Breast epithelium (tissue), 4 donors: Measurements from ENCODE around the gene TRAPPC10. TPM values are rescaled to one million over a fixed set of nuclear protein-coding genes. Genes with fewer than 3 reads are reported as not detected.
A peak's percentile ranks its signal among the peaks of the same experiment; 100 is the strongest.

Source experiments
- DNase-seq, 2 donors: peaks; one replicate each; pipeline ENCODE4 v3.0.0-alpha.2; 2019; ENCODE audit warnings: low spot score in 2 of 2
- H3K27ac ChIP-seq, 2 donors: fragments of 200-600 bp; sonication (generic) in 1 of 2; one replicate each; pipeline ENCODE4 v1.5.1; 2016 to 2019; ENCODE audit warnings: mild to moderate bottlenecking in 1 of 2
- H3K27me3 ChIP-seq, 2 donors: fragments of 200-600 bp; sonication (generic) in 1 of 2; one replicate each; pipeline versions ENCODE4 v1.5.1 to v1.6.0; 2017 to 2019; ENCODE audit warnings: control low read depth in 1 of 2, mild to moderate bottlenecking in 1 of 2
- H3K36me3 ChIP-seq: fragments of 200-600 bp; one replicate; pipeline ENCODE4 v1.5.1; 2019
- H3K4me1 ChIP-seq, 2 donors: fragments of 200-600 bp; sonication (generic); one replicate each; pipeline ENCODE4 v1.5.1; 2016 to 2019; ENCODE audit warnings: control low read depth in 1 of 2
- H3K4me3 ChIP-seq, 3 donors: fragments of 200-600 bp; sonication (generic); 1 replicate in 2 of 3; 2 replicates in 1 of 3; pipeline ENCODE4 v1.5.1; 2016 to 2019; ENCODE audit warnings: mild to moderate bottlenecking in 3 of 3, moderate library complexity in 2 of 3
- H3K9me3 ChIP-seq, 2 donors: fragments of 200-600 bp; sonication (generic) in 1 of 2; one replicate each; pipeline ENCODE4 v1.5.1; 2016 to 2019; ENCODE audit warnings: control low read depth in 1 of 2
- POLR2A ChIP-seq: fragments of 450-650 bp; IDR thresholded peaks from one replicate; pipeline ENCODE4 v1.6.1; 2016; ENCODE audit warnings: antibody characterized with exemption, mild to moderate bottlenecking, moderate library complexity
- POLR2AphosphoS5 ChIP-seq, 3 donors: sonication (generic); formaldehyde crosslinking; IDR thresholded peaks; one replicate each; pipeline ENCODE4 v1.6.1; 2017; ENCODE audit warnings: antibody characterized with exemption in 3 of 3
- intact Hi-C: fragments of 100-400 bp; cut with DNase I; formaldehyde crosslinking; loops from one replicate; pipeline ENCODE4 v1.15.1; 2023; ENCODE audit warnings: low total_unique reads
- total RNA-seq, 3 donors: library from RNA; depleted of rRNA; stranded (reverse); fragments of >200 nt; gene quantifications; one replicate each; pipeline ENCODE4 v1.1.0, GENCODE V29; 2016
- TF ChIP-seq, protein P1 (sequence below), 3 donors: fragments of 450-650 bp; IDR thresholded peaks; one replicate each; pipeline ENCODE4 v1.5.1; 2016 to 2017; ENCODE audit warnings: antibody characterized with exemption in 3 of 3, mild to moderate bottlenecking in 3 of 3, moderate library complexity in 3 of 3

The TRAPPC10 gene
- total RNA-seq, 3 donors from 2014 or later, result 27.4 to 35.0 (median 31.1) TPM

- no peaks in the 10 kb centered on the region for H3K4me1 ChIP-seq
- DNase-seq, result no peak
Observed at GRCh38 chr21:43991447-43991991, 20.6 kb upstream of the TRAPPC10 start.

GRCh38 chr21:43992121-43992520 lies 20.0 kb upstream of the TRAPPC10 start:
- Histone ChIP-seq H3K4me3 (peak overlapping the region in 2 of 3 donors; percentile 34 to 59), H3K9me3 (no peaks in the 10 kb centered on the region), H3K27me3 (no peaks in the 10 kb centered on the region), H3K36me3 (no peaks in the 10 kb centered on the region), H3K4me1 (no peaks in the 10 kb centered on the region), H3K27ac (no peak overlapping the region)
- TF ChIP-seq POLR2AphosphoS5 (IDR thresholded peaks at IDR 0.05), result no peak
- TF ChIP-seq POLR2A, result no peak
- TF ChIP-seq, protein P1, sequence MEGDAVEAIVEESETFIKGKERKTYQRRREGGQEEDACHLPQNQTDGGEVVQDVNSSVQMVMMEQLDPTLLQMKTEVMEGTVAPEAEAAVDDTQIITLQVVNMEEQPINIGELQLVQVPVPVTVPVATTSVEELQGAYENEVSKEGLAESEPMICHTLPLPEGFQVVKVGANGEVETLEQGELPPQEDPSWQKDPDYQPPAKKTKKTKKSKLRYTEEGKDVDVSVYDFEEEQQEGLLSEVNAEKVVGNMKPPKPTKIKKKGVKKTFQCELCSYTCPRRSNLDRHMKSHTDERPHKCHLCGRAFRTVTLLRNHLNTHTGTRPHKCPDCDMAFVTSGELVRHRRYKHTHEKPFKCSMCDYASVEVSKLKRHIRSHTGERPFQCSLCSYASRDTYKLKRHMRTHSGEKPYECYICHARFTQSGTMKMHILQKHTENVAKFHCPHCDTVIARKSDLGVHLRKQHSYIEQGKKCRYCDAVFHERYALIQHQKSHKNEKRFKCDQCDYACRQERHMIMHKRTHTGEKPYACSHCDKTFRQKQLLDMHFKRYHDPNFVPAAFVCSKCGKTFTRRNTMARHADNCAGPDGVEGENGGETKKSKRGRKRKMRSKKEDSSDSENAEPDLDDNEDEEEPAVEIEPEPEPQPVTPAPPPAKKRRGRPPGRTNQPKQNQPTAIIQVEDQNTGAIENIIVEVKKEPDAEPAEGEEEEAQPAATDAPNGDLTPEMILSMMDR (IDR thresholded peaks at IDR 0.05), result no peak
- no peak for DNase-seq
- intact Hi-C loops, result no loop called here

More at GRCh38 chr21:43991447-43991991, 20.6 kb upstream of the TRAPPC10 start:
- TF ChIP-seq POLR2AphosphoS5 (IDR thresholded peaks at IDR 0.05) (no peak), POLR2A (no peak)
- TF ChIP-seq, protein P1 (IDR thresholded peaks at IDR 0.05), result no peak
- H3K9me3 ChIP-seq, result no peaks in the 10 kb centered on the region
- no peaks in the 10 kb centered on the region for H3K27me3 ChIP-seq
- peak overlapping the region in 2 of 3 donors; percentile 34 to 59 for H3K4me3 ChIP-seq
- intact Hi-C loops, result no loop called here
- H3K36me3 ChIP-seq, result no peaks in the 10 kb centered on the region
- no peak overlapping the region for H3K27ac ChIP-seq

DNA sequence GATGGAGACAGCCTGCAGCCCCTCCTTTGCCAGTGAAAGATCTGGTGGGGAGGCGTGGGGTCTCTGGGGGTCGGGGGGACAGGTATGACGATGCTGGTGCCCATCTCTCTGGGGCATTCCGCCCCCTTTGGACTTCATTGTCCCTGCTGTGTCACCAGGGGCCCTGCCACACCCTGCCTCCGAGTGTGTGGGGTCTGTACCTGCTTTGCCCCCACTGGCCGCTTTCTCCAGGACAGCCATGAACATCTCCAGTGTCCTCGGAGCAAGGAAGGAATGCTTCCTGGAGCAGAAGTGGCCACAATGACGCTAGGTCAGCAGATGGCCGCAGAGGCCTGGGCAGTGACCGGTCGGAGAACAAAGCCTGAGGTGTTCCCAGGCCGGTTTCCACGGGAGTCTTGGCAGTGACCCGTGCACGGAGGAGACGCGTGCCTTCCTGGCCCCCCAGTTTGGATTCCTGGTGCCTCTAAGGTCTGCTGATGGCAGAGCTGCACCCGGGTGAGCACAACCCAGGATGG lies 18.6 kb upstream of the TRAPPC10 start:
- Histone ChIP-seq H3K27ac (no peak overlapping the region), H3K4me1 (no peaks in the 10 kb centered on the region), H3K9me3 (no peaks in the 10 kb centered on the region), H3K36me3 (no peaks in the 10 kb centered on the region), H3K4me3 (no peak overlapping the region), H3K27me3 (no peaks in the 10 kb centered on the region)
- TF ChIP-seq, protein P1 (IDR thresholded peaks at IDR 0.05), result no peak
- TF ChIP-seq POLR2A (no peak), POLR2AphosphoS5 (IDR thresholded peaks at IDR 0.05) (no peak)
- DNase-seq, result no peak
- intact Hi-C loops, result no loop called here

- no peaks in the 10 kb centered on the region for H3K27me3 ChIP-seq
Observed at GRCh38 chr21:43994085-43994484, 18.0 kb upstream of the TRAPPC10 start.

GRCh38 chr21:43994646-43995045 lies 17.5 kb upstream of the TRAPPC10 start:
- Histone ChIP-seq H3K27ac (no peak overlapping the region), H3K9me3 (no peaks in the 10 kb centered on the region), H3K36me3 (no peaks in the 10 kb centered on the region), H3K4me1 (no peaks in the 10 kb centered on the region), H3K27me3 (no peaks in the 10 kb centered on the region), H3K4me3 (no peak overlapping the region)
- intact Hi-C loops, result no loop called here
- TF ChIP-seq, protein P1 (IDR thresholded peaks at IDR 0.05), result no peak
- no peak for TF ChIP-seq POLR2A
- TF ChIP-seq POLR2AphosphoS5 (IDR thresholded peaks at IDR 0.05), result no peak
- DNase-seq, result no peak

More at GRCh38 chr21:43994085-43994484, 18.0 kb upstream of the TRAPPC10 start:
- no peak overlapping the region for H3K27ac ChIP-seq
- no peaks in the 10 kb centered on the region for H3K36me3 ChIP-seq
- no peaks in the 10 kb centered on the region for H3K4me1 ChIP-seq
- intact Hi-C loops, result no loop called here
- no peak overlapping the region for H3K4me3 ChIP-seq
- no peaks in the 10 kb centered on the region for H3K9me3 ChIP-seq
- TF ChIP-seq POLR2A (no peak), POLR2AphosphoS5 (IDR thresholded peaks at IDR 0.05) (no peak)
- TF ChIP-seq, protein P1 (IDR thresholded peaks at IDR 0.05), result no peak
- no peak for DNase-seq
